GM12864 (cell line): Measurements from ENCODE around the gene EWSR1.
"Not testable (repeated sequence)": the region's sequence is repeated elsewhere in the genome, so short reads cannot be mapped to it uniquely, and the experiment has no call there.

Experiments
- DNase-seq: peaks from one replicate; pipeline ENCODE4 v3.0.0-alpha.2; 2011; ENCODE audit warnings: low read depth
- H3K4me3 ChIP-seq: 2 replicates; pipeline ENCODE4 v1.5.1; 2011; ENCODE audit warnings: mild to moderate bottlenecking, low read depth, low read length, control low read depth
- CTCF ChIP-seq: IDR thresholded peaks from 2 replicates; pipeline ENCODE4 v1.5.1; 2011; ENCODE audit warnings: low read depth, mild to moderate bottlenecking, moderate library complexity, low read length, control low read depth, inconsistent platforms; ENCODE audit errors: missing control alignments

Gene EWSR1

GRCh38 chr22:29225422-29226090 is 42.5 kb upstream of the EWSR1 start:
- no peak for TF ChIP-seq CTCF
- no peak for DNase-seq
- H3K4me3 ChIP-seq, result no peak overlapping the region

GRCh38 chr22:29226351-29226981 is 41.6 kb upstream of the EWSR1 start:
- no peak for DNase-seq
- TF ChIP-seq CTCF, result no peak
- H3K4me3 ChIP-seq, result no peak overlapping the region

- no peak for DNase-seq
- no peak for TF ChIP-seq CTCF
- no peak overlapping the region for H3K4me3 ChIP-seq
These were observed 36.8 kb upstream of the EWSR1 start for GRCh38 chr22:29230972-29231875.

- DNase-seq, result no peak
- H3K4me3 ChIP-seq, result no peak overlapping the region
- no peak for TF ChIP-seq CTCF
These were observed 35.8 kb upstream of the EWSR1 start for GRCh38 chr22:29231971-29232959.

GRCh38 chr22:29233277-29233877 is 34.7 kb upstream of the EWSR1 start:
- DNase-seq, result no peak
- TF ChIP-seq CTCF, result no peak
- no peak overlapping the region for H3K4me3 ChIP-seq

GRCh38 chr22:29240481-29240880 is 27.6 kb upstream of the EWSR1 start:
- not testable (repeated sequence) for DNase-seq, H3K4me3 ChIP-seq
